GM18873 (cell line): Measurements from ENCODE around the gene BABAM2.
"Not testable (repeated sequence)": the region's sequence is repeated elsewhere in the genome, so short reads cannot be mapped to it uniquely, and the experiment has no call there.

Experiments used
- ATAC-seq: cut with Tn5 transposase; IDR thresholded peaks from one replicate; pipeline ENCODE4 v1.9.1; 2021; ENCODE audit warnings: mild to moderate bottlenecking, moderate library complexity, moderate number of reproducible peaks; ENCODE audit not compliant: unreplicated experiment, low FRiP score

BABAM2 gene

GRCh38 chr2:28009732-28010131 is 119.2 kb downstream of the BABAM2 start:
- no peak for ATAC-seq

GRCh38 chr2:28011322-28011737 is 120.8 kb downstream of the BABAM2 start:
- no peak for ATAC-seq

- not testable (repeated sequence) for ATAC-seq
Measured at GRCh38 chr2:28018474-28018873, 127.9 kb downstream of the BABAM2 start.

- not testable (repeated sequence) for ATAC-seq
Measured at GRCh38 chr2:28019521-28019920, 129.0 kb downstream of the BABAM2 start.

GRCh38 chr2:28021898-28022297 is 131.4 kb downstream of the BABAM2 start:
- no peak for ATAC-seq

- ATAC-seq, result no peak
Measured at GRCh38 chr2:28025123-28025522, 134.6 kb downstream of the BABAM2 start.

- ATAC-seq, result not testable (repeated sequence)
Measured at GRCh38 chr2:28026230-28026629, 135.7 kb downstream of the BABAM2 start.

- no peak for ATAC-seq
Measured at GRCh38 chr2:28028025-28028424, 137.5 kb downstream of the BABAM2 start.

- ATAC-seq, result no peak
Measured at GRCh38 chr2:28030600-28030999, 140.1 kb downstream of the BABAM2 start.

GRCh38 chr2:28032816-28033215 is 142.3 kb downstream of the BABAM2 start:
- ATAC-seq, result no peak

- ATAC-seq, result no peak
Measured at GRCh38 chr2:28034696-28035095, 144.2 kb downstream of the BABAM2 start.

- ATAC-seq, result no peak
Measured at GRCh38 chr2:28035163-28035690, 144.7 kb downstream of the BABAM2 start.

GRCh38 chr2:28035816-28036215 is 145.3 kb downstream of the BABAM2 start:
- no peak for ATAC-seq

- no peak for ATAC-seq
Measured at GRCh38 chr2:28036307-28036706, 145.8 kb downstream of the BABAM2 start.

- ATAC-seq, result no peak
Measured at GRCh38 chr2:28038722-28039121, 148.2 kb downstream of the BABAM2 start.

GRCh38 chr2:28045676-28046351 is 155.3 kb downstream of the BABAM2 start:
- no peak for ATAC-seq

GRCh38 chr2:28046921-28047320 is 156.4 kb downstream of the BABAM2 start:
- no peak for ATAC-seq

- no peak for ATAC-seq
Measured at GRCh38 chr2:28047681-28048080, 157.2 kb downstream of the BABAM2 start.

GRCh38 chr2:28048341-28048740 is 157.8 kb downstream of the BABAM2 start:
- ATAC-seq, result no peak

GRCh38 chr2:28049416-28049815 is 158.9 kb downstream of the BABAM2 start:
- ATAC-seq, result no peak

- ATAC-seq, result no peak
Measured at GRCh38 chr2:28049899-28050298, 159.4 kb downstream of the BABAM2 start.

- no peak for ATAC-seq
Measured at GRCh38 chr2:28052691-28053090, 162.2 kb downstream of the BABAM2 start.
